ENCODE data around the gene MATCAP1.
A peak's percentile ranks its signal among the peaks of the same experiment; 100 is the strongest.

The MATCAP1 gene

DNA sequence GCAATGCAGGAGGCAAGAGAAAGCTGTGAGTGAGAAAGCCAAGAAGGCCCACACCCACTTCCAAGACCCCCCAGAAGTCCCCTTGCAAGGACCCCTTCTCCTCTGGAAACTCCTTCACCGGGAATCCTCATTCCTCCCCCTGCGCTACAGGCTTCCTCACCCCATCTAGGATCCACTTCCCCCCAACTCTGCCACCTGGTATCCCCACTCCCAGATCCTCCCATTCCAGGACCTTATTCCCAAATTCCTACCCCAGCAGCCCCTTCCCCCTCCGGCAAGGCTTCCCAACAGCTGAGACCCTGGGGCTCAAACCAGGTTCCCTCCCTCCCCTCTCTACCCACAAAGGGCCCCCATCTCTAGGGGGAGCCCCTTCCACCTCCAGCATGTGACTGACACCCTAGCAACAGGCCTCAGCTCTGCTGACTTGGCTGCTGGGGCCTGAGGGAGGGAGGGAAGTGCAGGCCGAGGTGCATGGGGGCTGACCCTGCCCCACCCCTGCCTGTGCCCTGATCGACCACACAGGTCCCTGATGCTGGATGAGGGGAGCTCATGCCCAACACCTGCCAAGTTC, 17.1 kb downstream of the MATCAP1 start:
- Mint-ChIP-seq H3K4me3 (peak overlapping the region; percentile 57), H3K4me1 (ENCODE audit: low read depth) (peaks cover 86% of the 10 kb centered on the region), H3K27ac (peak overlapping the region; percentile 80), H3K27me3 (peaks cover 77% of the 10 kb centered on the region), H3K36me3 (ENCODE audit: low read depth) (peaks cover 45% of the 10 kb centered on the region), H3K9me3 (no peaks in the 10 kb centered on the region)
- intact Hi-C loops (cut with micrococcal nuclease), result no loop called here

DNA sequence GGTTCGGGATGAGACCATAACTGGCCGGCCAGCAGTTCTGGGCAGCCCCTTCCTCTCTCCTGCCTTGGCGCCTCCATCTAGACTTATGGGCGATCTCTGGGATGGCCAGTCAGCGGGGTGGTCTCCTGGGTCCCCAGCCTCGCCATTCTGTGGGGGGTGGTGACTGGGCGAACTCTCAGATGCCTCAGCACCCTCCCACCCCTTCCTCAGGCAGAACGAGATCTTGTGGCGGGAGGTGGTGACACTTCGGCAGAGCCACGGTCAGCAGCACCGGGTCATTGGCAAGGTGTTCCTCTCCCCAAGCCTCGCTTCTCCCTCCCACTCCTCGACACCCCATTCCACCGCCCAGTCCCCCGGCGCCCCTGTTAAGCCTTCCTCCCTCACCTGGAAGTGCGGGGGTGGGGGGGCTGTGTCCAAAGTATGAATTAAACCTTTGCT, 17.6 kb downstream of the MATCAP1 start:
- H3K36me3 Mint-ChIP-seq (ENCODE audit: low read depth), result peaks cover 40% of the 10 kb centered on the region
- no peaks in the 10 kb centered on the region for H3K9me3 Mint-ChIP-seq
- H3K27ac Mint-ChIP-seq, result peak overlapping the region; percentile 80
- peak overlapping the region; percentile 57 for H3K4me3 Mint-ChIP-seq
- peaks cover 76% of the 10 kb centered on the region for H3K27me3 Mint-ChIP-seq
- intact Hi-C loops (cut with micrococcal nuclease), result no loop called here
- peaks cover 84% of the 10 kb centered on the region for H3K4me1 Mint-ChIP-seq (ENCODE audit: low read depth)

DNA sequence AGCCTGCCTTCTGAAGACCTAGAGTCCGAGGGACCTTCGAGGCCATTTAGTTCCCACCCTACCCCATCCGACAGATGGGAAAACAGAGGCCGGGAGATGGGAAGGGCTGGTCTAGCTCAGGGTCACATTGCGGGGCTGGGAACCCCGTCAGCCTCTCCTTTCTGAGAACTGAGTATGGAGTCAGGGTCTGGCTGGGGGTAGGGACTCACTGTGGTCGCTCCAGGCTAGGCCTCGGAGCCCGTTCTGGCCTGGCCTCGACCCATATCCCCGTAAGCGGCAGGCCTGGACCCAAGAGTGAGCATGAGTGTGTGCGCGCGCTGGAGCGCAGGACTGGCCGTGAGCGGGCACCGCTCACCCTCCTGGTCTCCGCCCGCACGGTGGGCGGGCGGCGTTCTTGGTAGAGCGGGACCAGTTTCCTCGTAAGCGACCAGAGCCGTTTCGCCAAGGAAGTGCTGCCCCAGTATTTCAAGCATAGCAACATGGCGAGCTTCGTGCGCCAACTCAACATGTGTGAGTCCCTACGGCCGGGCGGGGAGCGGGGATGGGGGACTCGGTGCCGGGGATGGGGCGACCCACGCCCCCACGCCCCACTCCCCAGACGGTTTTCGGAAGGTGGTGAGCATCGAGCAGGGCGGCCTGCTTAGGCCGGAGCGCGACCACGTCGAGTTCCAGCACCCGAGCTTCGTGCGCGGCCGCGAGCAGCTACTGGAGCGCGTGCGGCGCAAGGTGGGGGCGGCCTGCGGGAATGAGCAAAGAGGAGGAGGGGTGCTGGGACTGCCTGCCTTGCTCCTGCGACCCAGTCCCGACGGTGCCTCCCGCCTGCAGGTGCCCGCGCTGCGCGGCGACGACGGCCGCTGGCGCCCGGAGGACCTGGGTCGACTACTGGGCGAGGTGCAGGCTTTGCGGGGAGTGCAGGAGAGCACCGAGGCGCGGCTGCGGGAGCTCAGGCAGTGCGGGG, 18.4 kb downstream of the MATCAP1 start:
- H3K4me3 Mint-ChIP-seq, result peak overlapping the region; percentile 72

DNA sequence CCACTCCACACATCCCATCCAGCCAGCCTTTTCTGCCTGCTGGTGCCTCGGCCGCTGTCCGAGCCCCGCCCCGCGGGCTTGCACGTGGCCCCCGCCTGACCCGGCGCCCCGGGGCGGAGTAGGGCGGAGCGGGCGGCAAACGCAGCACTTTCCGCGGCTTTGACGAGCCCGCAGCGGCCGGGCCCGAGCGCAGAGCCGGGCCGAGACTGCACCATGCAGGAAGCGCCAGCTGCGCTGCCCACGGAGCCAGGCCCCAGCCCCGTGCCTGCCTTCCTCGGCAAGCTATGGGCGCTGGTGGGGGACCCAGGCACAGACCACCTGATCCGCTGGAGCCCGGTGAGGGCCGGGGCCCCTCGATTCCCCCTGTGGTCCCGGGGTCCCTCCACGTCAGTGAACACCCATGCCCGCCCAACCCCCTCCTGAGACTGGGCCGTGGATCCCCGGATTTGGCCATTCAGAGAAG, 19.1 kb downstream of the MATCAP1 start, which contains the start of gene HSF4:
Gene HSF4, plus strand, starts transcription at position 147 of the 463 bp plus-strand sequence. Its CDS starts 67 bp downstream, at position 214.
- intact Hi-C loops (cut with micrococcal nuclease), result no loop called here
- H3K36me3 Mint-ChIP-seq (ENCODE audit: low read depth), result peaks cover 43% of the 10 kb centered on the region
- H3K9me3 Mint-ChIP-seq, result no peaks in the 10 kb centered on the region
- H3K27me3 Mint-ChIP-seq, result peaks cover 79% of the 10 kb centered on the region
- peak within 1 kb of the TSS; percentile 80 for H3K27ac Mint-ChIP-seq
- peaks cover 83% of the 10 kb centered on the region for H3K4me1 Mint-ChIP-seq (ENCODE audit: low read depth)
- H3K4me3 Mint-ChIP-seq, result peak within 1 kb of the TSS; percentile 72

More for the DNA sequence above, 18.4 kb downstream of the MATCAP1 start:
- intact Hi-C loops (cut with micrococcal nuclease), result no loop called here
- H3K36me3 Mint-ChIP-seq (ENCODE audit: low read depth), result peaks cover 37% of the 10 kb centered on the region
- no peaks in the 10 kb centered on the region for H3K9me3 Mint-ChIP-seq
- peaks cover 79% of the 10 kb centered on the region for H3K27me3 Mint-ChIP-seq
- peaks cover 87% of the 10 kb centered on the region for H3K4me1 Mint-ChIP-seq (ENCODE audit: low read depth)
- peak overlapping the region; percentile 80 for H3K27ac Mint-ChIP-seq

DNA sequence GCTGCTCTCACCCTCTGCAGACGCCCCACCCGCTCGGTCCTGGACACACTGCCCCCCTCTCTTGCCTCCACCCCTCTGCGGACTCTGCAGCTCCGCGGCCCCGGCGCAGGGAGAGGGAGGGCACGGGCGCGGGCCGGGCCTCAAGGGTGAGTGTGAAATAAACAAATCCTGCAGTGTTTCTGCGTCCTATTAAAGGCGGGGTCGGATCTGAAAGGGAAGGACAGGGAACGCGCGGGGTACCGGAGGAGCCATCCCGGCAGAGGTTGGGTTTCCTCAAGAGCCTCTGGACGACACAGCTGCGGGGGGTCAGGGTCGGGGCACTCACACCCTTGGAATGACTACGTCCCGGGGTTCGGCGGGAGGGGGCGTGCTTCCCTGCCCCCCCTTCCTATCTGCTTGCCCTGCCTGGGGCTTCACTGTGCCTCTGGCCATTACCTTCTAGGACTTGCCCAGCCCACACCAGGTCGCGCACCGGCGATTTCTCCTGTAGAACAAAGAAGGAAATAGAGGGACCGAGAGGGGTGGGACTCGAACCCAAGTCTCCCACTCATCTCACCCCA, 19.7 kb downstream of the MATCAP1 start:
- Mint-ChIP-seq H3K36me3 (ENCODE audit: low read depth) (peaks cover 48% of the 10 kb centered on the region), H3K9me3 (no peaks in the 10 kb centered on the region), H3K27ac (peak overlapping the region; percentile 80), H3K4me3 (peak overlapping the region; percentile 72), H3K27me3 (peaks cover 75% of the 10 kb centered on the region), H3K4me1 (ENCODE audit: low read depth) (peaks cover 79% of the 10 kb centered on the region)
- intact Hi-C loops (cut with micrococcal nuclease), result no loop called here

DNA sequence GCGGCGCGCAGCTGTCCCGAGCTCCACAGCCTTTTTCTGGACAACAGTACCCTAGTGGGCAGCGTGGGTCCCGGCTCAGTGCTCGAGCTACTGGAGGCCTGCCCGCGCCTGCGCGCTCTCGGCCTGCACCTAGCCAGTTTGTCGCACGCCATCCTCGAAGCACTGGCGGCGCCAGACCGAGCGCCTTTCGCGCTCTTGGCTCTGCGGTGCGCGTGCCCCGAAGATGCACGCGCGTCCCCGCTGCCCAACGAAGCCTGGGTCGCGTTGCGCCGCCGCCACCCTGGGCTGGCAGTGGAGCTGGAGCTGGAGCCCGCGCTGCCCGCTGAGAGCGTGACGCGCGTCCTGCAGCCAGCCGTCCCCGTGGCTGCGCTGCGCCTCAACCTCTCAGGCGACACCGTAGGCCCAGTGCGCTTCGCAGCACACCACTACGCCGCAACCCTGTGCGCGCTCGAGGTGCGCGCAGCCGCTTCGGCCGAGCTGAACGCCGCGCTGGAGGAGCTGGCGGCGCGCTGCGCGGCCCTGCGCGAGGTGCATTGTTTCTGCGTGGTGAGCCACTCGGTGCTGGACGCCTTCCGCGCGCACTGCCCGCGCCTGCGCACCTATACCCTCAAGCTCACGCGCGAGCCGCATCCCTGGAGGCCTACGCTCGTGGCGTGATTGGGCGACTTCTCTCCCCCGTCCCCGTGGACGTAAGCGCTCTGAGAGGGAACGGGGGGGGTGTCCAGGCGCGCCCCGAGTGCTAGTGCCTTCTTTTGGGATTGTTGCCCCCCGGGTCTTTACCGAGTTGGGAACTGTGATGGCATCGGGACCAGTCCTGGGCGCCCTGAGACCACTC, 20.4 kb downstream of the MATCAP1 start:
- peaks cover 79% of the 10 kb centered on the region for H3K4me1 Mint-ChIP-seq (ENCODE audit: low read depth)
- peaks cover 41% of the 10 kb centered on the region for H3K36me3 Mint-ChIP-seq (ENCODE audit: low read depth)
- intact Hi-C loops (cut with micrococcal nuclease), result no loop called here
- H3K9me3 Mint-ChIP-seq, result no peaks in the 10 kb centered on the region
- H3K27me3 Mint-ChIP-seq, result peaks cover 68% of the 10 kb centered on the region
- H3K4me3 Mint-ChIP-seq, result peak overlapping the region; percentile 72
- peak overlapping the region; percentile 80 for H3K27ac Mint-ChIP-seq

DNA sequence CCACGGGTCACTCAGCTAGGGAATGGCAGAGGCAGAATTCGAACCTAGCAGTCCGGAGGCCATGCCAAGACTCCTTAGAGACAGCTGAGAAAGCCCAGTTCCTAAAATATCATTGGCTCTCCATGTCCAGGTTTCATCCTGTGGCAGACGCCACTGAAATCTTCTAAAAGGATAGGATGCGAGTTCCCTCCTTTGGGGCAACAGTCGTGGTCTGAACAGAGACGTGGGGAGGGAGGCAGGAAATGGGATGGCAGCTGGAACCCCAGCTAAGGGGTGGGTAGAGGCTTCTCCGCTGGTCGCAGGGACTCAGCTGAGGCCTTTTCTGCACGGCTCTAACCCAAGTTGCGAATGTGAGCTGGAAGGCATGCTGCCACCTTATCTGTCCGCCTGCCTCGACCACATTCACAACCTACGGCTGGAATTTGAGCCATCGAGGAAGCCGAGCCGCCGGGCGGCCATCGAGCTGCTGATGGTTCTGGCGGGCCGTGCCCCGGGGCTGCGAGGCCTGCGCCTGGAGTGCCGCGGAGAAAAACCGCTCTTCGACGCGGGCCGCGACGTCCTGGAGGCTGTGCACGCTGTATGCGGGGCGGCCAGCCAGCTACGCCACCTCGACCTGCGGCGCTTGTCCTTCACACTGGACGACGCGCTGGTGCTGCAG, 21.1 kb downstream of the MATCAP1 start:
- Mint-ChIP-seq H3K27ac (peak overlapping the region; percentile 80), H3K36me3 (ENCODE audit: low read depth) (peaks cover 38% of the 10 kb centered on the region), H3K27me3 (peaks cover 61% of the 10 kb centered on the region), H3K9me3 (no peaks in the 10 kb centered on the region), H3K4me1 (ENCODE audit: low read depth) (peaks cover 82% of the 10 kb centered on the region), H3K4me3 (peak overlapping the region; percentile 72)
- intact Hi-C loops (cut with micrococcal nuclease), result no loop called here

DNA sequence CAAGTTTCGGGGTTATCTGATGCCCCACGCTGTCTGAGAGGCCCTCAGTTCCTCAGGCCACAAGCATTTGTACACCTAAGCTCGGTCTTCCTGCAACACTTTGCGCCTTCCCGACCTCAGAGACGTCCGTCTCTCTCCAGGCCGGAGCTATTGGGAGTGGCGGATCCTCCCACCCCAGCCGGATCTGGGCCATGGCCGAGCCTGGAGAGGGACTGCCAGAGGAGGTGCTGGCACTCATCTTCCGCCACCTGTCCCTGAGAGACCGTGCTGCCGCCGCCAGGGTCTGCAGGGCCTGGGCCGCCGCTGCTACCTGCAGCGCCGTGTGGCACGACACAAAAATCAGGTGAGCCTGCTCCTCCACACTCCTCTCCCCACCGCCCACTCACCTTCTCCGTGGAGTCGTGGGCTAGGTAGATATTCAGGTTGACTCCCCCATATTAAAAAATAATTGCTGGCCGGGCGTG, 22.1 kb downstream of the MATCAP1 start:
- H3K4me3 Mint-ChIP-seq, result peak overlapping the region; percentile 88
- H3K4me1 Mint-ChIP-seq (ENCODE audit: low read depth), result peaks cover 82% of the 10 kb centered on the region
- peaks cover 53% of the 10 kb centered on the region for H3K27me3 Mint-ChIP-seq
- H3K36me3 Mint-ChIP-seq (ENCODE audit: low read depth), result peaks cover 38% of the 10 kb centered on the region
- H3K9me3 Mint-ChIP-seq, result no peaks in the 10 kb centered on the region
- intact Hi-C loops (cut with micrococcal nuclease), result loop anchor here (2.0 kb wide), 1 partner anchor 21 kb away; the partner anchor contains the start of gene MATCAP1
- H3K27ac Mint-ChIP-seq, result no peak overlapping the region

DNA sequence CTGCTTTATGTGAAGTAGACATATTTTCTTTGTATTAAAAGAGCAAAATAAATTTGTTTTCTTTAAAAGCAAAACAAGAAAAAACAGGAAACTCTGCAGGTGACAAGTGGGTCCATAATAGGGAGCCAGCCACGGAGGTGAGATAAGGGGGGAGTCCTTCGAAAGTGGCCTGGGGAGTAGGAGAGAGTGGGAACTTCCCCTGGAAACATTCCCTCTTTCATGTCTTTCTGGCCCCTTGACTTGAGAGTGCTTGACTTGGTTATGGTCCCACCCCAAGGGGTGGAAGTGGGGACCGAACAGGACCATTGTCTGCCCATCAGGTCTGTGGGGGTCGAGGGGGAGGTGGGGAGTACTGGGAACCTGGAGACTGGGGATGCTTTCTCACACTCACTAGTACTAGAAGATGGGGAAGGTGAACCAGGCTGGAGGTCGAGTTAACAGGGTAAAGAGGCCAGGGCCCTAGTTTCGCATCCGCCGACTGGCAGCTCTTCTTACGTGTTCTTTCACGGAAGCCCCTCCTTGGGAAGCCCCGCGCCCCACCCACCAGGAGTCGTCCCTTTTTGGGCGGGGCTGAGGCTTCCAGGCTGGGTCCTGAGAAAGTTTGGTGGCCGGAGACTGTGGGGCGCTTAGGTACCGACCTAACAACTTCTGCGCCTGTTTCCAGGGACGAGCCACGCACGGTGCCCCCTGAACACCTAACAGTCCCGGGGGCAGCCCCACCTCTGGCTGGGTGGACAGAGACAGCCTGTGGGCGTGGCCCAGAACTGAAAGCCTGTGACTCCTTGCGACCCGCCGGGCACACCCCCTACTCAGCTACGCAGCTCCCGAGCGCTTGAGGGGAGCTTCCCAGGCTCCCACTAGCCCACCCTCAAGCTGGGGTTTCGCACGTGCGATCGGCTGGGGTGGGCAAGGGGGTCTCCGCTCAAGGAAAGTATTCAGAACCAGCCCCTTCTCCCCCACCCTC, 24.8 kb downstream of the MATCAP1 start:
- peaks cover 56% of the 10 kb centered on the region for H3K27me3 Mint-ChIP-seq
- H3K4me1 Mint-ChIP-seq (ENCODE audit: low read depth), result peaks cover 76% of the 10 kb centered on the region

DNA sequence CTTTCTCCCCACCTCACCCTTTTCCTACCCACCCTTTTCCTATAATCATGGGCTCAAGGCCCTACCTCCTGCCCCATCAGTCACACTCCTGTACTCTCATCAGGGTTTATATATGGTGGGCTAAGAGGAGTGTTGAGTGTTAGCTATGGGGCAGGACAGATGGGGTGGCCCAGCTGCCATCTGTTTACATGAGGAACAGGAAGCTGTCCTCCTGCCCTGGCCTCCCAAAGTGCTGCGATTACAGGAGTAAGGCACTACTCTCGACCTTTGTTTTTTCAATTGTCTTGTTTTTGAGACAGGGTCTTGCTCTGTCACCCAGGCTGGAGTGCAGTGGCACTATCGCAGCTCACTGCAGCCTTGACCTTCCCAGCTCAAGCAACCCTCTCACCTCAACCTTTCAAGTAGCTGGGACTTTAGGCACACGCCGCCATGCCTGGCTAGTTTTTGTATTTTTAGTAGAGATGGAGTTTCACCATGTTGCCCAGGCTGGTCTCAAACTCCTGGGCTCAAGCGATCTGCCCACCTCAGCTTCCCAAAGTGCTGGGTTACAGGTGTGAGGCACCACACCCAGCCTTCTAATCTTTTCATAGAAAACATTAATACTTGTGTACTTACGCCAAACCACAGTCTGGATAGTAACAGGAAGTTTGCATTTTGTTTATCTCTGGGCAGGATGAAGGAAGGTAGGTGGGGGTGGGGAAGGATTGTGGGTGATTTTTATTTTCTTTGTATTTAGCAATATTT, 25.7 kb downstream of the MATCAP1 start:
- Mint-ChIP-seq H3K36me3 (ENCODE audit: low read depth) (peaks cover 54% of the 10 kb centered on the region), H3K27ac (peak overlapping the region; percentile 90), H3K27me3 (peaks cover 54% of the 10 kb centered on the region), H3K9me3 (no peaks in the 10 kb centered on the region), H3K4me1 (ENCODE audit: low read depth) (peaks cover 72% of the 10 kb centered on the region), H3K4me3 (peak overlapping the region; percentile 36)
- intact Hi-C loops (cut with micrococcal nuclease), result loop anchor here (5.0 to 10.0 kb wide), 2 partner anchors 53 to 141 kb away; partner anchors contain the start of gene PHAF1

More for the DNA sequence above, 24.8 kb downstream of the MATCAP1 start:
- H3K27ac Mint-ChIP-seq, result peak overlapping the region; percentile 90
- H3K36me3 Mint-ChIP-seq (ENCODE audit: low read depth), result peaks cover 46% of the 10 kb centered on the region
- intact Hi-C loops (cut with micrococcal nuclease), result loop anchor here (5.0 to 10.0 kb wide), 2 partner anchors 54 to 142 kb away; partner anchors contain the start of gene PHAF1
- H3K4me3 Mint-ChIP-seq, result peak overlapping the region; percentile 88
- no peaks in the 10 kb centered on the region for H3K9me3 Mint-ChIP-seq

DNA sequence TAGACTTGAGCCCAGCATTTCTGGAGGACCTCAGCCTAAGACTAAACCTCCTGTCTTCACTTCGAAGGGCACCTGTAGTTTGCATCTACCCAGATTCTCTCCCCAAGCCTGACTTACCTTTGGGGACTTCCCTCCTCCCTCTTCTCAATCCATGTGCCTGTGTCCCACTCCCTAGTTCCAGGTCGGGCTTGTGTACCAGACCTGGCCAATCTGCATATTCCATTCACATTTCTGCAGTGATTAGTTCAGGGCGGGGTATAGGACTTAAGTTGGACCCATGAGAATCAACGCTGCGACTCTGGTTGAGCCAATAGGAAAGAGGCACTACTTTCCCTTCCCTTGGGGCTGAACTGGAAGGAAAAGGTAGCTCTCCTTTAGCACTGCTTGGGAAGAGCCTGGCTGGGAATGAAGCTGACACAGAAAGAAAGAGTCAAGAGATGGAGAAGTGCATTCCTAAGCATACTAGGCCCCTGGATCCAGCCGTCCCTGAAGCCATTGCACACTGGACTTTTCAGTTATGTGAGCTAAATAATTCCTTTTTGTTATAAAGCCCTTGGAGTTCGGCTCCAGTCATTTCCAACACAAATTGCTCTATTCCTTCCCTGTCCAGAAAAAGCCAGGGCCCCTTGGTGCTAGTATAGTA, 26.5 kb downstream of the MATCAP1 start:
- H3K9me3 Mint-ChIP-seq, result no peaks in the 10 kb centered on the region
- intact Hi-C loops (cut with micrococcal nuclease), result loop anchor here (5.0 to 10.0 kb wide), 2 partner anchors 52 to 140 kb away; partner anchors contain the start of gene PHAF1
- H3K27me3 Mint-ChIP-seq, result peaks cover 54% of the 10 kb centered on the region
- peak overlapping the region; percentile 1 for H3K27ac Mint-ChIP-seq
- peaks cover 57% of the 10 kb centered on the region for H3K36me3 Mint-ChIP-seq (ENCODE audit: low read depth)
- H3K4me3 Mint-ChIP-seq, result no peak overlapping the region
- H3K4me1 Mint-ChIP-seq (ENCODE audit: low read depth), result peaks cover 69% of the 10 kb centered on the region
